GM18858 (cell line): ENCODE results near the gene NAALADL1.
"Not testable (repeated sequence)": the region's sequence is repeated elsewhere in the genome, so short reads cannot be mapped to it uniquely, and the experiment has no call there.

Experiments
- ATAC-seq: cut with Tn5 transposase; IDR thresholded peaks from one replicate; pipeline ENCODE4 v1.9.1; 2021; ENCODE audit not compliant: unreplicated experiment

The NAALADL1 gene

GRCh38 chr11:65051398-65051858 lies 6.9 kb downstream of the NAALADL1 start:
- no peak for ATAC-seq

- no peak for ATAC-seq
Measured at GRCh38 chr11:65047581-65048422, 10.6 kb downstream of the NAALADL1 start.

- no peak for ATAC-seq
Measured at GRCh38 chr11:65045728-65046127, 12.6 kb downstream of the NAALADL1 start.

GRCh38 chr11:65045061-65045460 lies 13.3 kb downstream of the NAALADL1 start:
- no peak for ATAC-seq

GRCh38 chr11:65043881-65044501 lies 14.4 kb downstream of the NAALADL1 start:
- no peak for ATAC-seq

DNA sequence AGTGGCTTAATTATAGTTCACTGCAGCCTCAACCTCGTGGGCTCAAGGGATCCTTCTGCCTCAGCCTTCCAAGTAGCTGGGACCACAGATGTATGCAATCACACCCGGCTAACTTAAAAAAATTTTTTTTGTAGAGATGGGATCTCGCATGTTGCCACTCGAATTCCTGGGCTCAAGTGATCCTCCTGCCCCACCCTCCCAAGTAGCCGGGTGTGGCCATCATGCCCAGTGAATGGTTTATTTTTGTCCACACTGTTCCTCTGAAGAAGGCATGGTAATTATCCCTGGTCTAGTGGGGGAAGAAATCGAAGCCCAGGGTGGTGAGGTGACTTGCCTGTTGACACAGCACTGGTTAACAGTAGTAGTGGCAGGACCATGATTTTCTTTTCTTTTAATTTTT lies 15.5 kb downstream of the NAALADL1 start:
- no peak for ATAC-seq

- peak; percentile 66 for ATAC-seq
Measured at GRCh38 chr11:65040847-65041622, 17.3 kb downstream of the NAALADL1 start, which contains the start of gene SAC3D1. TSS of gene SAC3D1 (plus strand) at chr11:65041210. CDS start at chr11:65041293, 83 bp downstream.

- no peak for ATAC-seq
Measured at GRCh38 chr11:65040520-65040846, 17.9 kb downstream of the NAALADL1 start.

GRCh38 chr11:65036931-65037330 lies 21.4 kb downstream of the NAALADL1 start:
- no peak for ATAC-seq

DNA sequence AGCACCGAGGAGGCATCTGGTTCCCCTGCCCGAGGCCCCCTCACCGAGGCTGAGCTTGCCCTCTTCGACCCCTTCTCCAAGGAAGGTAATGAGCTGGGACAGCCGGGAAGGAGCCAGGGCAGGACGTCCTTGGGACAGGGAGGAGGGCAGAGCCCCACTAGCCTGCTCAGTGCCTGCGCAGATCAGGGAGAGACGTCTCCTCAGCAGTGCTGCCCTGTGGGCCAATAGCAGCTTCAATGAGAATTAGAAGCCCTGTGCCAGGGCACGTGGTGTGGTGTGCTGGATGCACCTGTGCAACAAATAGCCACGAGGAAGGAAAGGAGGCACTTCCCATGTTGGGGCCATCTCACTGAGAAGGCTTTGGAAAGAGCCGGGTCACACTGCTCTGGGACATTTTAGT lies 22.8 kb downstream of the NAALADL1 start:
- no peak for ATAC-seq

DNA sequence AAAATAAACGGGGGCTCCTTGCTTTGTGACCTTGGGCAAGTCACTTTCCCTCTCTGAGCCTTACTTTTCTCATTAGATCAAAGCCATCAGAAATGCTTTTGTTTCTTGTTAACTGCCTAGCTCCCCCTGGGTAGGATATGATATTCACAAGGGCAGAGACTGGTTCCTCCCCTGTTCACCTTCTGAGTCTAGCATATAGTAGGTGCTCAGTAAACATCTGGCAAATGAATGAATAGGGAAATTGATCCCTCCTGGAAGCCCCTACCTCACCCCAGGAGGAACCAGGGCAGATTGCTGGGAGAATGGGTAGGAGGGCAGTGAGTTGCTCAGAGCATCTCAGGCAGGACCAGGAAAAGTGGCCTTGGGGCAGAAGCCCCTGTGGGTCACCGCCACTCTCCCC lies 23.9 kb downstream of the NAALADL1 start:
- no peak for ATAC-seq

DNA sequence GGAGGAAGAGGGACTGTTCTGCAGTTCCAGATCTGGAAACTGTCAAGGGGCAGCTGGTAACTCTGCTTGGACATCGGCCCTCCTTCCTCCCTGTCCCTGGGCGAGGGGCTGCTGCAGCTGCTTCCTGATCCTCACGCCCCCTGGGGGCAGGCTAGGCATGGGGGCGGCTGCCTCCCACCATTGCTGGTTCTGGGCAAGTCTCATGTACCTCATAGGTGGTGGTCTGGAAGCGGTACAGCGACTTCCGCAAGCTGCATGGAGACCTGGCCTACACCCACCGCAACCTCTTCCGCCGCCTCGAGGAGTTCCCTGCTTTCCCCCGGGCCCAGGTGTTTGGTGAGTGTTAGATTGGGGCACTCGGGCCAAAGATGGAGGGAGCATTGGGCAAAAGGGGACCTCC lies 26.1 kb downstream of the NAALADL1 start:
- no peak for ATAC-seq

GRCh38 chr11:65027213-65028067 lies 30.9 kb downstream of the NAALADL1 start, which contains the start of gene SNX15:
TSS of gene SNX15 (plus strand) at chr11:65027439. CDS start at chr11:65027538, 99 bp downstream.
- peak; percentile 77 for ATAC-seq

DNA sequence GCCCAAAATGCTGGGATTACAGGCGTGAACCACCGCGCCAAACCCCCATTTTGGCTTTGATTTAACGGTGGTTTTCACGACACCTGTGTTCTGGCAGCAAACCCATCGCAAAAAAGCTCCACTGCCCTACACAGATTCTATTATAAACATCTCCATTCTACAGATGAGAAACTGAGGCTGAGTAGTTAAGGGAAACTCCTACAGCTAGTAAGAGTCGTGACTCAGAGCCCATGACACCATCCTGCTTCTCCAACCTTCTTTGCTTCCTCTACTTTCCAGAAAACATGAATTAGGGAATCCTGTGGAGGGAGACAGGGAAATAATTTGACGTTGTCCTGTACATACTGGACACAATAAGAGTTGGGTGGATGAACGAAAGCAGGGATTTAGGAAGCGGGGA lies 31.5 kb downstream of the NAALADL1 start:
- ATAC-seq: no peak

- not testable (repeated sequence) for ATAC-seq
Measured at GRCh38 chr11:65023502-65023901, 34.9 kb downstream of the NAALADL1 start.

- no peak for ATAC-seq
Measured at GRCh38 chr11:65021509-65021908, 36.8 kb downstream of the NAALADL1 start.

- ATAC-seq: no peak
Measured at GRCh38 chr11:65021003-65021402, 37.4 kb downstream of the NAALADL1 start.

DNA sequence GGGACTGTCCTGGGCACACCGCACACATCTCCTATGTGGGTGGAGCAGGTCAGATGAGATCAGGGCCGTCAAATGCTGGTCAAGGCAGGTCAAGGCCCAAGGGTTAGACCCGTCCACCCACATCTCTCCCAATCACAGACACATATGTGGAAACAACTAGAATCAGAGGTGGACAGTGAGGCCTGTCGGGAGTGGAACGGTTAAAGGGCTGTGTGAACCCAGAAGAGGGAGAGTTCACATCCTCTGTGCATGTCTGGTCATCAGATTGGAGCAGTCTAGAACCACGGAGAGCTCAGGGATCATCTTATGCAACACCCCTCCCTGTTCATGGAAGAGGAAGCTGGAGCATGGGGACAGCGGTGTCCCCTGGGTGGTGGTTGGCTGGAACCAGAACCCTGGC lies 38.5 kb downstream of the NAALADL1 start:
- no peak for ATAC-seq

GRCh38 chr11:65017937-65018336 lies 40.4 kb downstream of the NAALADL1 start:
- no peak for ATAC-seq

- ATAC-seq: no peak
Measured at GRCh38 chr11:65016705-65017104, 41.6 kb downstream of the NAALADL1 start.
